CD4-positive, alpha-beta T cell (primary cell): ENCODE data around the gene KRTAP4-1. TPM values are rescaled to one million over a fixed set of nuclear protein-coding genes. Genes with fewer than 3 reads are reported as not detected.

Experiments used
- ATAC-seq: fragments of 200-7000 bp; cut with Tn5 transposase; one replicate; pipeline ENCODE4 v1.10.0; 2022; ENCODE audit warnings: mild to moderate bottlenecking; ENCODE audit not compliant: poor library complexity
- CTCF ChIA-PET: fragments of 350-600 bp; sonication (Branson Sonifier 250); formaldehyde crosslinking; loops from one replicate; lab custom pipeline; 2021; ENCODE audit warnings: antibody characterized with exemption, inconsistent platforms; lab: Charles Lee
- POLR2A ChIA-PET: fragments of 350-600 bp; sonication (Branson Sonifier 250); formaldehyde crosslinking; loops from one replicate; lab custom pipeline; 2021; ENCODE audit warnings: antibody characterized with exemption, inconsistent platforms; lab: Charles Lee
- DNase-seq, 14 experiments: peaks; one replicate each; pipeline ENCODE4 v3.0.0-alpha.2; 2013 to 2020; ENCODE audit warnings: mixed read lengths in 2 of 14
- H3K27ac ChIP-seq, 2 donors: one replicate each; pipeline versions ENCODE4 v1.5.1 to v1.7.0; 2013; ENCODE audit warnings: low read length in 2 of 2, low read depth in 1 of 2, mild to moderate bottlenecking in 1 of 2
- H3K27me3 ChIP-seq, 2 experiments: 1 replicate in 1 of 2; 2 replicates in 1 of 2; pipeline versions ENCODE4 v1.6.1 to v1.7.0; 2013; ENCODE audit warnings: low read length in 2 of 2, control low read depth in 1 of 2, mild to moderate bottlenecking in 1 of 2, moderate library complexity in 1 of 2; ENCODE audit not compliant: insufficient read depth in 2 of 2, control insufficient read depth in 1 of 2
- H3K36me3 ChIP-seq: one replicate; pipeline ENCODE4 v1.6.1; 2013; ENCODE audit warnings: low read length, control low read depth; ENCODE audit not compliant: insufficient read depth
- H3K4me1 ChIP-seq: one replicate; pipeline ENCODE4 v1.6.1; 2013; ENCODE audit warnings: low read length, control low read depth; ENCODE audit not compliant: insufficient read depth
- H3K4me3 ChIP-seq: one replicate; pipeline ENCODE4 v1.5.1; 2013; ENCODE audit warnings: mild to moderate bottlenecking, low read length, moderate library complexity
- H3K9me3 ChIP-seq, 2 experiments: 1 replicate in 1 of 2; 2 replicates in 1 of 2; pipeline versions ENCODE4 v1.6.1 to v1.7.0; 2013; ENCODE audit warnings: low read length in 2 of 2, mild to moderate bottlenecking in 2 of 2, control low read depth in 1 of 2, moderate library complexity in 1 of 2; ENCODE audit not compliant: control insufficient read depth in 1 of 2, insufficient read depth in 1 of 2
- H3K27ac Mint-ChIP-seq: one replicate; pipeline ENCODE4 v1.8.0; 2020; ENCODE audit warnings: mixed read lengths
- H3K27me3 Mint-ChIP-seq: one replicate; pipeline ENCODE4 v1.8.0; 2021; ENCODE audit warnings: mixed read lengths
- H3K36me3 Mint-ChIP-seq: one replicate; pipeline ENCODE4 v1.8.0; 2021; ENCODE audit warnings: low read depth, mixed read lengths
- H3K4me1 Mint-ChIP-seq: one replicate; pipeline ENCODE4 v1.8.0; 2021; ENCODE audit warnings: low read depth, mixed read lengths
- H3K4me3 Mint-ChIP-seq: one replicate; pipeline ENCODE4 v1.8.0; 2020; ENCODE audit warnings: mild to moderate bottlenecking, mixed read lengths
- H3K9me3 Mint-ChIP-seq: one replicate; pipeline ENCODE4 v1.8.0; 2020; ENCODE audit warnings: mixed read lengths
- CTCF ChIP-seq: fragments of 200-600 bp; IDR thresholded peaks from one replicate; pipeline ENCODE4 v1.8.0; 2022; ENCODE audit warnings: antibody characterized with exemption, mild to moderate bottlenecking
- intact Hi-C, 2 experiments: fragments of 100-400 bp; cut with DNase I in 1 of 2; cut with micrococcal nuclease in 1 of 2; formaldehyde crosslinking; loops; one replicate each; pipeline versions ENCODE4 v1.15.1 to v1.9.0; 2023 to 2025; cut with DNase I, micrococcal nuclease
- total RNA-seq, 174 experiments: library from RNA in 2 of 174; stranded (reverse) in 2 of 174; gene quantifications; one replicate each; pipeline ENCODE4 v1.2.3 and lab custom pipeline; 2021 to 2026

KRTAP4-1 gene
- total RNA-seq, 2 experiments from 2014 or later, result not detected

GRCh38 chr17:41178341-41178740, 6.4 kb downstream of the KRTAP4-1 start:
- ChIA-PET CTCF (no interaction called here), POLR2A (no interaction called here)
- Mint-ChIP-seq H3K4me1 (no peaks in the 10 kb centered on the region), H3K4me3 (no peak overlapping the region), H3K9me3 (no peaks in the 10 kb centered on the region), H3K36me3 (no peaks in the 10 kb centered on the region), H3K27ac (no peak overlapping the region), H3K27me3 (no peaks in the 10 kb centered on the region)
- Histone ChIP-seq H3K4me3 (no peak overlapping the region), H3K36me3 (no peaks in the 10 kb centered on the region), H3K9me3 (no peaks in the 10 kb centered on the region), H3K4me1 (no peaks in the 10 kb centered on the region), H3K27ac (no peak overlapping the region), H3K27me3 (no peaks in the 10 kb centered on the region)
- ATAC-seq (no peak), DNase-seq (no peak)
- intact Hi-C loops, result no loop called here
- TF ChIP-seq CTCF, result no peak

- H3K4me1 Mint-ChIP-seq, result no peaks in the 10 kb centered on the region
- H3K27ac ChIP-seq, result no peak within 1 kb of the TSS
- no peak within 1 kb of the TSS for H3K27ac Mint-ChIP-seq
- ChIA-PET POLR2A (no interaction called here), CTCF (no interaction called here)
- ATAC-seq (no peak), DNase-seq (no peak)
- intact Hi-C loops, result no loop called here
- no peaks in the 10 kb centered on the region for H3K27me3 ChIP-seq
- H3K4me3 Mint-ChIP-seq, result no peak within 1 kb of the TSS
- no peaks in the 10 kb centered on the region for H3K36me3 Mint-ChIP-seq
- H3K36me3 ChIP-seq, result no peaks in the 10 kb centered on the region
- TF ChIP-seq CTCF, result no peak
- no peaks in the 10 kb centered on the region for H3K27me3 Mint-ChIP-seq
- no peaks in the 10 kb centered on the region for H3K9me3 Mint-ChIP-seq
- H3K9me3 ChIP-seq, result no peaks in the 10 kb centered on the region
- H3K4me1 ChIP-seq, result no peaks in the 10 kb centered on the region
- no peak within 1 kb of the TSS for H3K4me3 ChIP-seq
Measured at GRCh38 chr17:41177727-41178271, 6.9 kb downstream of the KRTAP4-1 start, which contains the start of gene KRTAP4-2. Gene KRTAP4-2 (minus strand): TSS chr17:41178221. CDS start chr17:41178164, 57 bp downstream.

- TF ChIP-seq CTCF, result no peak
- no peaks in the 10 kb centered on the region for H3K9me3 Mint-ChIP-seq
- Histone ChIP-seq H3K4me1 (no peaks in the 10 kb centered on the region), H3K4me3 (no peak overlapping the region), H3K9me3 (no peaks in the 10 kb centered on the region), H3K27ac (no peak overlapping the region), H3K27me3 (no peaks in the 10 kb centered on the region), H3K36me3 (no peaks in the 10 kb centered on the region)
- H3K4me3 Mint-ChIP-seq, result no peak overlapping the region
- CTCF ChIA-PET, result no interaction called here
- POLR2A ChIA-PET, result no interaction called here
- no peaks in the 10 kb centered on the region for H3K27me3 Mint-ChIP-seq
- no peak for ATAC-seq
- no peak for DNase-seq
- no peaks in the 10 kb centered on the region for H3K36me3 Mint-ChIP-seq
- no peak overlapping the region for H3K27ac Mint-ChIP-seq
- intact Hi-C loops, result no loop called here
- no peaks in the 10 kb centered on the region for H3K4me1 Mint-ChIP-seq
Measured at GRCh38 chr17:41176744-41177387, 7.8 kb downstream of the KRTAP4-1 start.
